ENCODE data around the gene RFK.

The RFK gene

DNA sequence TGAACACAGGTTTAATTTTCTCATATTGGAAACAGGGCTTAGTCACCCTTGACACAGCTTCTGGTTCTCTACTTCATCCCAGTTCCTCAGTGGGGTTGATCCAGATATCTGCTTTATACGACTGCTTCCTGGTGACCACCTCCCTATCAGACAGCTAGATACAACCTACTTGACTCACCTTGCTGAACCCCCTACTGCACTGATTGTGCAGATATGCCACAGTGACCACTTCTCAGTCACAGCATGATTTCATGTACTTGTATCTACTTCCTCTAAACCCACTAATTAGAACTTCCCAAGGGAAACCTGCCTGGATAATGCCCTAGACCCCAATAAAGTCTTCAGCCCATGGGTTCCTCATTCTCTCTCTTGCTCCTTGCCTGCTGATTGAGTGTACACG, 18.4 kb upstream of the RFK start:
- DNase-seq (ENCODE audit: low read depth in 2 of 2), result no peak

DNA sequence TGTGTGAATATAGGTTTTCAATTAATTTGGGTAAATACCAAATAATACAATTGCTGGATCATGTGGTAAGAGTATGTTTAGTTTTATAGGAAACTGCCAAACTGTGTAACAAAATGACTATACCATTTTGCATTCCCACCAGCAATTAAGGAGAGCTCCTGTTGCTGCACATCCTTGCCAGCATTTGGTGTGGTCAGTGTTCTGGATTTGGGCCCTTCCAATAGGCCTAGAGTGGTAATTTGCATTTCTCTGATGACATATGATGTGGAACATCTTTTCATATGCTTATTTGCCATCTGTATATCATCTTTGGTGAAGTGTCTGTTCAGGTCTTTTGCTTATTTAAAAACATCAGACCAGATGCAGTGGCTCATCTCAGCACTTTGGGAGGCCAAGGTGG, 11.6 kb upstream of the RFK start:
- DNase-seq (ENCODE audit: low read depth in 2 of 2), result no peak

DNA sequence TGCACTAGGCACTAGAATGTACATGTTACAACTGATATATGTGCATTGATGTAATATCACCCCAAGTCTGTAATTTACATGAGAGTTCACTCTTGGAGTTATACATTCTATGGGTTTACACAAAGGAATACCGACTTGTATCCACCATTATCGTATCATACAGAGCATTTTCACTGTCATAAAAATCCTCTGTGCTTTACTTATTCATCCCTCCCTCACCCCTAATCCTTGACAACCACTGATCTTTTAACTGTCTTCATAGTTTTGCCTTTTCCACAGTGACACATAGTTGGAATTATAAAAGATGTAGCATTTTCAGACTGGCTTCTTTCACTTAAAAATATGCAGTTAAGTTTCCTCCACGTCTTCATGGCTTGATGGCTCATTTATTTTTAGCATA, 11.1 kb upstream of the RFK start:
- no peak for DNase-seq (ENCODE audit: low read depth in 2 of 2)

GRCh38 chr9:76404401-76404800, 10.2 kb upstream of the RFK start:
- no peak for DNase-seq (ENCODE audit: low read depth in 2 of 2)

- DNase-seq (ENCODE audit: low read depth in 2 of 2), result peak; percentile 66 to 69
These were observed 9.1 kb upstream of the RFK start for GRCh38 chr9:76403352-76403751.

DNA sequence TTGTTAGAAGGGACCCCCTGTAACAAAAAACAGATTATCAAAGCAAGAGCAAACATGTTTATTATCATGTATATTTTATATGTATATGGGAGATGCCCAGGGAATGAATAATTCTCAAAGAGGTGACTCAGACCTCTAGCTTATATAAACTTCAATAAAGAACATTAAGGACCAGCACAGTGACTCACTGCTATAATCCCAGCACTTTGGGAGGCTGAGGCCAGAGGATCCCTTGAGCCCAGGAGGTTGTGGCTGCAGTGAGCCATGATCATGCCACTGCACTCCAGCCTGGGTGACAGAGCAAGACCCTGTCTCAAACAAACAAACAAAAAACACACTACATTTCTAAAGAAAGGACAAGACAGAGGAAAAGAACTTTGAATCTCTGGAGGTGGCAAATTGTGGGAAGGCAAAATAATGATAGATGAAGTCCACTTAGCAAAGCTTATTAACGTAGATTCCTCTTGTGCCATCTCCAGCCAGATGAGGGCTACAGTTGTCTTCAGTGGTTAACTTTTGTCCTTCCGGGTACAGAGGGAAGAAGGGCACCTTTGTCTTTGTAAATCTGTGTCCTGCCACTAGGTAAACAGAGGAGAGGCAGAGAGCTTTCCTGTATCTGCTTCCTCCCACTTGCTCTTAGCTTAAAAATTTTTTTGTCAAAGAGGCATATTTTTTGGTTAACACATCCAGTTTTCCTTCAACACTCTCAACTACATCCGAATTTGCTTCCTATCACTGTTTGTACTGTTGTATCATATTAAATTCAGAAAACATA, 7.5 kb upstream of the RFK start:
- no peak for DNase-seq (ENCODE audit: low read depth in 2 of 2)

GRCh38 chr9:76401176-76401575, 7.0 kb upstream of the RFK start:
- DNase-seq (ENCODE audit: low read depth in 2 of 2), result no peak

DNA sequence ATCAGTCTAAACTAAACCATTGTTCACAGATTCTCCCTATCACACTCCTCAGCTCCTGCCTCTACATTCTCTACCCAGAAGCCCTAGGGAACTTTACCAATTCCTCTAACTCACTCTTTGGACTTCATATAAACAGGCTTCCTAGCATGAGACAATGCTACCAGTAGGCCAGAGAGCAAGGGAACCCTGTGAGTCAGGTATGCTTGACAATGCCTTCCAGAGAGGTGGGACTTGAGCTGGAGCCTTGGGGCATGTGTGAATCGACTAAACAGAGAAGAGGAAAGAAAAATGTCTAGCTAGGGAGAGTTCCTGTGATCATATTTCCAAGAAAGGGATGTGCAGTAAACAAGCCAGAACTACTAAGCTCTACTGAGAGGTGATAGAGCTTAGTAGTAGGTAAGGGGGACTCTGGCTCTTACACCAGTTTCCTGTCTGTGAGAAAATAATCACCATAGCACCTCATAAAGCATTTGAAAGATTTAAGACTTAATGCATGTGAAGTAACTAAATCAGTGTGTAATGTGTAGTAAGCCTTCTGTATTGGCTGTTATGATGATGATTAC, 6.4 kb upstream of the RFK start:
- DNase-seq (ENCODE audit: low read depth in 2 of 2), result no peak

GRCh38 chr9:76399856-76400255, 5.6 kb upstream of the RFK start:
- no peak for DNase-seq (ENCODE audit: low read depth in 2 of 2)

GRCh38 chr9:76396597-76396996, 2.4 kb upstream of the RFK start:
- no peak for DNase-seq (ENCODE audit: low read depth in 2 of 2)

GRCh38 chr9:76396144-76396543, 1.9 kb upstream of the RFK start:
- DNase-seq (ENCODE audit: low read depth in 2 of 2), result no peak

DNA sequence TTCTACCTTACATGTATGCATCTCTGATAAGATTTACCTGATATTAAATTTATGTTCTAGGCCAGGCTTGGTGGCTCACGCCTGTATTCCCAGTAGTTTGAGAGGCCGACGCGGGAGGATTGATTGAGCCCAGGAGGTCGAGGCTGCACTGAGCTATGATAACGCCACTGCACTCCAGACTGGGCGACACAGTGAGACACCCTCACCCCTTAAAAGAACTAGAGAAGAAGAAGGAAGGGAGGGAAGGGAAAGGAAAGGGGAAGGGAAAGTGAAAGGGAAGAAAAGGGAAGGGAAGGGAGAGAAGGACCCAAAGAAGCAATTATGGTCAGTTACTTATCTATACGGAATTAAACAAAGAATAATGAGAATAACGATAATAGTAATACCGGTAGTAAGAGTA, 1.2 kb upstream of the RFK start:
- no peak for DNase-seq (ENCODE audit: low read depth in 2 of 2)

DNA sequence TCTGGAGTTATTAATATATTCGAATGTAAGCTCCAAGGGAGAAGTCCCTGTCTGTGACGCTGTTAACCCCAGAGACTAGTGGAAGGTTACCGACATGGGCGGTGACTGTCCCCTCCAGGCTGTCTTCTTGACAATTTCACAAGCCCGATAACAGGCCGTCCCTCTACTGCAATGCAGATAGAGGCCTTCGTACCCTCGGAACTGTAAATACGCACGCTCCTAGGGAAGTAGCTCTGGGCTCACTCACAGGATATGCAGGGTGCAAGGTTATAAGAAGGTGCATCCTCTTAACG, 680 bp upstream of the RFK start:
- DNase-seq (ENCODE audit: low read depth in 2 of 2), result no peak

DNA sequence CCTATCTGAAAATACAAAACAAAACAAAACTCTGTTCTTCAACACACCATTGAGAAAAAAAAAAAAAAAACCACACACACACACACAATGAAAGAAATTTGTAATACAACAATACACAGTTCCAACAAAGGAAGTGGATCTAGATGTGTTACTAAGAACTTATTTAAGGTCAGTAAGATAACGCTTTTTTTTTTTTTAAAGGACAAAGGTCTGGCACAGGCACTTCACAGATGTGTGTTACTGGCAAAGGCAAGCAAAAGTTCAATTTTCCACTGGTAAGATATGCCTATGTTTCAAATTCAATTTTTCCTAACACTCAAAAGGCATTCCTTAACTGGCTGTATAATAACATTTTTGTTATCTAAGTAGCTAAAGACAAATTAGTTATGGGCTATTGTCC, 3.6 kb downstream of the RFK start:
- no peak for DNase-seq (ENCODE audit: low read depth in 2 of 2)

DNA sequence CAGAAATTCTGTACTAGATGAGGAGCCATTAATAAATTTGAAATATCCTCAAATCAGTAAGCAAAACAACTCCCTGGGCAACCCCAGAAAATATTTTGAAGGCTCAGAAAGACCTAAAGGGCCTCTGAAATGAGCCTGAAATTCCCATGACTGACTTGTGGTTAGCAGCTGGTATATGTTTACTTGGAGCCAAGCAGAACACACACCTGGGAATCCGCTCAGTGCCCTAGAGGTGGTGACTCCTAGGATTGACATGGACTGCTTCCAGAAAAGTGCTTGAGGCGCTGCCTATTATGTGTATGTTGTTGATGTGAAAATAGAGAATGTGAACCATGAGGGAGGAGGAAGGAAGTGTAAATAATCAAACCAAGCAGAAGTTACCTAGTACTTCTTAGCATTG, 14.7 kb downstream of the RFK start:
- DNase-seq (ENCODE audit: low read depth in 2 of 2), result no peak

DNA sequence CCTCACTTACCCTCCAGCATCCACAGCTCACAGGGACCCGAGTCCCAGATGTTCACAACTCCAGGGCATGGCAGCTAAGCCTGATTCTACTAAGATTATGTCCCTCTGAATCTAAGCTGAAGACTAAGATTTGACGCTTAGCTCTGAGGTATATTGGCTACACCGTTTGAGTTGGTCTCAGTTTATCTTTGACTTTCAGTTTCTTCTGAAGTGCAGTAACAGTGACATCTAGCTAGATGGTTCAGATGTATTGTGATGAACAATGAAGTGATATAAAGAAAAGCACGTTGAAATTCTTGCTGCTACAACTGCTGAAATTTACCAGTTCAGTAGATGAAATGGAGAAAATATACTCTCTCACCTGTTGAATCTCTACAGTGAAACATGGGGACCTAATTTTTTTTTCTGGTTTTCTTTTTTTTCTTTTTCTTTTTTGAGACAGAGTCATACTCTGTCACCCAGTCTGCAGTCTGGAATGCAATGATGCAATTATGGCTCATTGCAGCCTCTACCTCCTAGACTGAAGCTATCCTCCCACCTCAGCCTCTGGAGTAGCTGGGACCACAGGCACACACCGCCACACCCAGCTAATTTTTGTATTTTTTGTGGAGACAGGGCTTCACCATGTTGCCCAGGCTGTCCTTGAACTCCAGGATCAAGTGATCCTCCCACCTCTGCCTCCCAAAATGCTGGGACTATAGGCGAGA, 15.7 kb downstream of the RFK start:
- DNase-seq (ENCODE audit: low read depth in 2 of 2), result no peak

DNA sequence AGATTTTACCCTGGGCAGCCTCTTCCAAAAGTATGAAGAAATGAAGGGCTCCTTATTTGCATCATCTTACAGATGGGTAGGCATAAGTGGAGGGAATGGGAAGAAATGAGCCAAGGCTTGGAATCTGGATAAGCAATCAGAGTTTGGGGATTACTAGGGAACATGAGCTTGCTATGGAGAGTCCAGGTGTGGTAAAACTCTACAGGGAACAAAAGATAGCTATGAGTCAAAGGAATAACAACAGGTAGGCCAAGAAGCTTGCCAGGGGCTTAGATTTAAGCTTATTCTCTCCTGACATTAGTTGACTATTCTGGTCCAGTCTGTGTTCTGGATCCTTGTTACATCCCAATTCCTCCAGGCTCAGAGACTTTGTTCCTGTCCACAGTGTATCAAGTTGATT, 16.4 kb downstream of the RFK start:
- no peak for DNase-seq (ENCODE audit: low read depth in 2 of 2)

DNA sequence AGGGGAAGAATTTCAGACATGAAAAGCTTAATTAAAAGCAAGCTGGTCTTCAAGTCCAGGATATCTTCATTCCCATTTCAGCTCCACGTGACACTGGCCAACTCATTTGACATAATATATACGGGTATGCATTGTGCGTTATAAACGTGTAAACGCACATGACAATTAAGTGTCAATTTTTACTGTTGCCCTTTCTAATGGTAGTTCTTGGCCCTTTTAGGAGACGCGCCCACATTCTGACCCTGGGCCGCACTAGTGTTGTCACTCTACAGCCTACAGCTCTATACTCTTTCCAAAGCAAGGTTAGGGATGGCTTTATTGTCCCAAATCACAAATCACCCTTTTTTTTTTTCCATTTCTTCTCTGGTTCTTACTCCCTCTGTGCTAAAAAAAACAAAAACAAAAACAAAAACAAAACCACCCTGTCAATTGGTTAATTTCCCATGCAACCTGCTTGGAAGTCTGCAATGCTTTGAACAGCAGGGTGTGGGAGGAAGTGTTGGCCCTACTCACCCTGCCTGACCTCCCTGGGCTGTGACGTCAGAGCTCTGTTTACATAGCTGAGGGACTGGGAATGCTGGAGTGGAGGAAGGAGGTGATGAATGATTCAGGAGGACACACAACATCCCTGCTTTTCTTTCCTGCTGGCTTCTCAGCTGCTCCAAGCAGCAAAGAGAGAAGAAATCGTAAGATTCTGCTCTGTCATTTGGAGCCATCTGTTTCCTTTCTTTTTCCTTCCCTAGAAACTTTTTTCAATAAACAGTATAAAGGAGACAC, 19.3 kb downstream of the RFK start:
- peak; percentile 44 to 49 for DNase-seq (ENCODE audit: low read depth in 2 of 2)

GRCh38 chr9:76373784-76374474, 20.3 kb downstream of the RFK start:
- DNase-seq (ENCODE audit: low read depth in 2 of 2), result no peak

DNA sequence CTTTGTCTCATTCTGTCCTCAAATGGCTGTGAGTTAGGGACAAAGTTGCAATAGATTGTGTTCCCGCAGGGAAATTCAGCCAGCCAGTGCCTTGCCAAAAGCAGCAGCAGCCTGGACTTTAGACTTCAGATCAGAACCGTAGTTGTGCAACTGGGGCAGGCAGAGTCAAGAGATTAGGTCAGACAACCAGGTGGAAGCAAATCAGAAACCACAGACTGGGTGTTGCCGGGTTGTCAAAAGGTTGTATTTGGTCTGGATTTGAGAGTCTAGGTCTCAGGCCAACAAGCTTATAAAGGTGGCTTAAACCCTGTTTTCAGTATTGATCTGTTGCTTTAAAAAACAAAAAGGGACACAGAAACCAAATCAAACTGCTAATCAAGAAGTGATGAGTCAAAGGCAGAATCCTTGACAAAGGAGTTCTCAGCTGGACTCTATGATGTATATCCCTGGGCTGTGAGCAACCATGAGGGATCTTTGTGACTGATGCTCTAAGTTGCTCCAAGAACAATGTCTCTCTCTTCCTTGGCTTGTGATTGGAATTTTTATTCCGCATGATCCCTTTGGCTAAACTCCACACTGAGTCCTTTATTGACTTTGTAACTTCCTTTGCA, 20.9 kb downstream of the RFK start:
- peak in 1 of 2 experiments; percentile 35 for DNase-seq (ENCODE audit: low read depth in 2 of 2)

DNA sequence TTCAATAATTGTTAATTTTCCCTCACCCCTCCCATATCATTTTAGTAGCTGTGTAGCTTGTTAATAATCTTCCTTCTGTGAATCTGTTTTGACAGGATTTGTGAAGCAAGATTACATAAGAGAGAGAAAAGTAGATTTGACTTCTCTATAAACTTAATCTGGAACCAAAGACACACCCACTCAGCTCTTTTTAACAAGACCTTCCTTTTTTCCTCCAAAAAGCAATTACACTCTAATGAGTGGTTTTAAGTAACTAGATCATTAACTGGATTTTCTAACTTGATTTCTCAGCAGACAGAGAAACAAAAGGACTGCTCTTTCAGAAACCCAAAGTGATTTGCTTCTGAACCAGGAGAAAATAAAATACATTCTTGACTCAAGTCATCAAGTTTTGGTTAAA, 21.9 kb downstream of the RFK start:
- no peak for DNase-seq (ENCODE audit: low read depth in 2 of 2)

DNA sequence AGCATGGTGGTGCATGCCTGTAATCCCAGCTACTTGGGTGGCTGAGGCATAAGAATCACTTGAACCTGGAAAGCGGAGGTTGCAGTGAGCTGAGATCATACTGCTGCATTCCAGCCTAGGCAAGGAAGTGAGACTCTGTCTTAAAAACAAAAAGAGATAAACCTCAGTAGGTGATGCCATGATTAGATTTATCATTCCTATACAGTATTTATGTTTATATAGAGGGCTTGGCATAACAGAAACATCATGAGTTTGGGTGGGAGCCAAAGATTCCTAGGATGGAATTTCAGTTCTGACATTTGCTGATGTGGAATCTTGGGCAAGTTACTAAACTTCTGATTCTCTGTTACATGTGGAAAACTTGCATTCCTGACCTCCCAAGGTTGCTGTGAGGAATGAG, 22.3 kb downstream of the RFK start:
- peak; percentile 60 to 65 for DNase-seq (ENCODE audit: low read depth in 2 of 2)
